GM20000 (cell line): ENCODE data around the gene ZNF394.
A peak's percentile ranks its signal among the peaks of the same experiment; 100 is the strongest.

ENCODE experiments used
- DNase-seq: peaks from one replicate; pipeline ENCODE4 v3.0.0; 2012; ENCODE audit warnings: low spot score
- CTCF ChIP-seq: IDR thresholded peaks from 2 replicates; pipeline ENCODE4 v1.5.1; 2012; ENCODE audit warnings: mild to moderate bottlenecking, control low read depth; ENCODE audit errors: extremely low read depth, missing control alignments

Gene ZNF394

GRCh38 chr7:99468336-99468918 lies 31.7 kb downstream of the ZNF394 start:
- no peak for DNase-seq
- no peak for TF ChIP-seq CTCF

DNA sequence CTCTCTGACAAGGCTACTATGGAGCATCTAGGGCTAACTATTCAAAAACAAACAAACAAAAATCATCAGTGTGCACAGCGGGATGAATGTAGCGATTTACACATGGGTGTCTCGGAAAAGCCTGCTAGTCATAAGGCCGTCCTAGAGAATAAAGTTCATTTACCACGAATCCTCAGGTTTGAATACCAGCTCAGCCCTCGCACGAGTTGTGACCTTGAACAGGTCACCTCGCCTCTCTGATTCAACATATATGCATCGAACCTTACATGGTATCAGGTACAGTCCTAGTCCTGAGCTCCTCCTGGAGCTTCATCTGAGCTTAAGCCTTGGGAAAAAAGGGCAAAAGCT lies 34.7 kb downstream of the ZNF394 start:
- no peak for DNase-seq

DNA sequence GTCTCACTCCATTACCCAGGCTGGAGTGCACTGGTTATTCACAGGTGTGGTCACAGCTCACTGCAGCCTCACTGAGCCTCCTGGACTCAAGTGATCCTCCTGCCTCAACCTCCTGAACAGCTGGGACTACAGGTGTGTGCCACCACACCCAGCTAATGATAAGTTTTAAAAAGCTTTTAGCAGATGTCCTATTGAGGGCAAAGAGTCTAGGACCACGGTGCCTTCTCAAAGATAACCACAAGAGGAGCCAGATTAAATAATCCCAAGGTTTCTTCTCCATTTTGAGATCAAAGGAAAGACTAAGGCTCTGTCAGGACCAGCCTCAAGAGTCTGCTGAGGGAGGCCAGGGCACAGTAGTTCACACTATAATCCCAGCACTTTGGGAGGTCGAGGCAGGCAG lies 38.9 kb downstream of the ZNF394 start:
- DNase-seq: no peak
- no peak for TF ChIP-seq CTCF

More for the DNA sequence above, 34.7 kb downstream of the ZNF394 start:
- TF ChIP-seq CTCF: no peak

- no peak for TF ChIP-seq CTCF
- DNase-seq: no peak
Observed at GRCh38 chr7:99460651-99461050, 39.4 kb downstream of the ZNF394 start.

GRCh38 chr7:99459087-99459486 lies 41.0 kb downstream of the ZNF394 start:
- peak; percentile 27 for TF ChIP-seq CTCF
- no peak for DNase-seq

GRCh38 chr7:99457650-99458493 lies 42.2 kb downstream of the ZNF394 start:
- TF ChIP-seq CTCF: no peak
- DNase-seq: no peak

GRCh38 chr7:99457050-99457649 lies 42.9 kb downstream of the ZNF394 start:
- DNase-seq: no peak
- TF ChIP-seq CTCF: no peak
